Subcutaneous abdominal adipose tissue (tissue), 5 donors: ENCODE results near the gene PISD.

Experiments used
- H3K27ac ChIP-seq: one replicate; pipeline ENCODE4 v1.7.0; 2013; ENCODE audit warnings: low read depth, mild to moderate bottlenecking, inconsistent platforms, low read length, moderate library complexity
- H3K27me3 ChIP-seq, 5 donors: one replicate each; pipeline ENCODE4 v1.7.0; 2013; ENCODE audit warnings: low read length in 5 of 5, inconsistent platforms in 1 of 5; ENCODE audit not compliant: control insufficient read depth in 5 of 5, insufficient read depth in 4 of 5
- H3K36me3 ChIP-seq, 5 donors: one replicate each; pipeline ENCODE4 v1.7.0; 2013; ENCODE audit warnings: low read length in 5 of 5; ENCODE audit not compliant: control insufficient read depth in 5 of 5, insufficient read depth in 5 of 5
- H3K4me1 ChIP-seq, 5 donors: one replicate each; pipeline ENCODE4 v1.7.0; 2013; ENCODE audit warnings: low read length in 5 of 5, mild to moderate bottlenecking in 3 of 5, moderate library complexity in 1 of 5; ENCODE audit not compliant: control insufficient read depth in 5 of 5, insufficient read depth in 5 of 5
- H3K4me3 ChIP-seq, 5 donors: one replicate each; pipeline ENCODE4 v1.7.0; 2013; ENCODE audit warnings: low read length in 5 of 5, low read depth in 1 of 5
- H3K9ac ChIP-seq, 5 donors: one replicate each; pipeline ENCODE4 v1.7.0; 2013; ENCODE audit warnings: low read length in 5 of 5, mild to moderate bottlenecking in 4 of 5, moderate library complexity in 3 of 5
- H3K9me3 ChIP-seq, 5 donors: one replicate each; pipeline ENCODE4 v1.7.0; 2013; ENCODE audit warnings: low read length in 5 of 5; ENCODE audit not compliant: control insufficient read depth in 5 of 5
- donor health status: healthy.
- donor health status: healthy.
- donor health status: healthy.
- donor health status: healthy.
- donor health status: healthy.

The PISD gene

GRCh38 chr22:31653944-31654343, 8.1 kb downstream of the PISD start:
- Histone ChIP-seq H3K36me3 (peaks cover 0 to 11% (median 2%) of the 10 kb centered on the region in 5 donors), H3K4me3 (no peak overlapping the region), H3K9ac (no peak overlapping the region), H3K4me1 (peaks cover 0 to 16% (median 11%) of the 10 kb centered on the region in 5 donors), H3K9me3 (no peaks in the 10 kb centered on the region), H3K27ac (no peak overlapping the region), H3K27me3 (no peaks in the 10 kb centered on the region)

DNA sequence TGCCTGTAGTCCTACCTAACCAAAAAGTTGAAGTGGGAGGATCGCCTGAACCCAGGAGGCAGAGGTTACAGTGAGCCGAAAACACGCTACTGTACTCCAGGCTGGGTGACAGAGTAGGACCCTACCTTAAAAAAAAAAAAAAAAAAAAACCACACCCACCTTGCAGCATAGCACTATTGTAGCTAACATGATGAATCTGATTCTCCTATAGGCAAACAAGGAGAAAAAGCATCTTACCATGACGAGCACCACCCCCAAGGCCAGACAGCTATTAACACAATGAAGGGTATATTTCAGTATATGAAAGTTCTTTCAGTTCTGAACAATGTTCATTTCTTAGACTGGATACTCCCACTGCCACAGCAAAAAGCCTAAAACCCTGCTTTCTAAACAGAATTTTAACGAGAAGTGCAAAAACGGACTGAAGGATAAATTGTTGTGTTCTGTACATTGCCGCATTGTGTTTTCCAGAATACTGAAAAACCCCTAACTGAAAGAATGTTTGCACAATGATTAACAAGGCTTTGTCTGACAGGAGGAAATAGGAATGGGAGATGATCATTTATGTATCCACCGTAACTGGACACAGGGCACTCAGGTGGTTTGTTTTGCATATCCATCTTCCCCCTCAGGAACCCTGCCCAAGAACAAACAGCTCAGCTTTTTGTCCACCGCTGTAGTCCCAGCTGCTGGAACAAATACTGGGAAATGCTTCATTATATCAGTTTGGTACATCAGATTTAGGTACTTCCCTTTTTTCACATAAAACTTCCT, 8.9 kb downstream of the PISD start:
- Histone ChIP-seq H3K27ac (no peak overlapping the region), H3K36me3 (peaks cover 0 to 16% (median 2%) of the 10 kb centered on the region in 5 donors), H3K4me1 (peaks cover 0 to 22% (median 13%) of the 10 kb centered on the region in 5 donors), H3K9ac (no peak overlapping the region), H3K9me3 (no peaks in the 10 kb centered on the region), H3K4me3 (no peak overlapping the region), H3K27me3 (no peaks in the 10 kb centered on the region)

- no peak overlapping the region for H3K27ac ChIP-seq
- peaks cover 6 to 24% (median 10%) of the 10 kb centered on the region in 5 donors for H3K36me3 ChIP-seq
- no peaks in the 10 kb centered on the region for H3K9me3 ChIP-seq
- H3K4me3 ChIP-seq = no peak overlapping the region
- H3K27me3 ChIP-seq = no peaks in the 10 kb centered on the region
- H3K4me1 ChIP-seq = peaks cover 0 to 33% (median 23%) of the 10 kb centered on the region in 5 donors
- no peak overlapping the region for H3K9ac ChIP-seq
These were observed 9.9 kb downstream of the PISD start for GRCh38 chr22:31652088-31652487.

- Histone ChIP-seq H3K9me3 (no peaks in the 10 kb centered on the region), H3K4me1 (peaks cover 0 to 37% (median 25%) of the 10 kb centered on the region in 5 donors), H3K27ac (peak overlapping the region; percentile 49), H3K36me3 (peaks cover 6 to 28% (median 13%) of the 10 kb centered on the region in 5 donors), H3K9ac (no peak overlapping the region), H3K4me3 (no peak overlapping the region), H3K27me3 (no peaks in the 10 kb centered on the region)
These were observed 10.4 kb downstream of the PISD start for GRCh38 chr22:31651664-31652063.

DNA sequence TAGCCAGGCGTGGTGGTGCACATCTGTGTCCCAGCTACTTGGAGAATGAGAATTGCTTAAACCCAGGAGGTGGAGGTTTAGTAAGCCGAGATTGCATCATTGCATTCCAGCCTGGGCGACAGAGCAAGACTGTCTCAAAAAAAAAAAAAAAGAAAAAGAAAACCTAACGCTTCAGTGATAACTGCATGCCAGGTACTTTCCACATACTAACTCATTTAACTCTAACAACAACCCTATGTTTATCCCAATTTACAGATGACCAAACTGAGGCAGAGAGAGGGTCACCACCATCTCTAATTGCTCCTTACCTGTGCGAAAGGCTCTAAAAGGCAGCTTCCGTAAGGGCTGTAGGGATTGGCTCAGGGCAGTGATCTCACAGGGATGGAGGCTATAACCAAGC, 11.6 kb downstream of the PISD start:
- Histone ChIP-seq H3K9me3 (no peaks in the 10 kb centered on the region), H3K9ac (peak overlapping the region in 2 of 5 donors; percentile 25 to 64), H3K27ac (peak overlapping the region; percentile 53), H3K4me3 (no peak overlapping the region), H3K36me3 (peaks cover 6 to 28% (median 13%) of the 10 kb centered on the region in 5 donors), H3K27me3 (no peaks in the 10 kb centered on the region), H3K4me1 (peaks cover 0 to 43% (median 27%) of the 10 kb centered on the region in 5 donors)

GRCh38 chr22:31647523-31648320, 14.3 kb downstream of the PISD start:
- Histone ChIP-seq H3K27me3 (no peaks in the 10 kb centered on the region), H3K9ac (peak overlapping the region in 2 of 5 donors; percentile 20 to 22), H3K9me3 (no peaks in the 10 kb centered on the region), H3K36me3 (peaks cover 6 to 30% (median 13%) of the 10 kb centered on the region in 5 donors), H3K4me3 (no peak overlapping the region), H3K27ac (peak overlapping the region; percentile 86), H3K4me1 (peaks cover 0 to 45% (median 31%) of the 10 kb centered on the region in 5 donors)

GRCh38 chr22:31647066-31647465, 14.9 kb downstream of the PISD start:
- Histone ChIP-seq H3K36me3 (peaks cover 6 to 30% (median 13%) of the 10 kb centered on the region in 5 donors), H3K27ac (peak overlapping the region; percentile 86), H3K4me3 (no peak overlapping the region), H3K4me1 (peaks cover 0 to 45% (median 31%) of the 10 kb centered on the region in 5 donors), H3K9ac (peak overlapping the region in 2 of 5 donors; percentile 16 to 48), H3K27me3 (no peaks in the 10 kb centered on the region), H3K9me3 (no peaks in the 10 kb centered on the region)

DNA sequence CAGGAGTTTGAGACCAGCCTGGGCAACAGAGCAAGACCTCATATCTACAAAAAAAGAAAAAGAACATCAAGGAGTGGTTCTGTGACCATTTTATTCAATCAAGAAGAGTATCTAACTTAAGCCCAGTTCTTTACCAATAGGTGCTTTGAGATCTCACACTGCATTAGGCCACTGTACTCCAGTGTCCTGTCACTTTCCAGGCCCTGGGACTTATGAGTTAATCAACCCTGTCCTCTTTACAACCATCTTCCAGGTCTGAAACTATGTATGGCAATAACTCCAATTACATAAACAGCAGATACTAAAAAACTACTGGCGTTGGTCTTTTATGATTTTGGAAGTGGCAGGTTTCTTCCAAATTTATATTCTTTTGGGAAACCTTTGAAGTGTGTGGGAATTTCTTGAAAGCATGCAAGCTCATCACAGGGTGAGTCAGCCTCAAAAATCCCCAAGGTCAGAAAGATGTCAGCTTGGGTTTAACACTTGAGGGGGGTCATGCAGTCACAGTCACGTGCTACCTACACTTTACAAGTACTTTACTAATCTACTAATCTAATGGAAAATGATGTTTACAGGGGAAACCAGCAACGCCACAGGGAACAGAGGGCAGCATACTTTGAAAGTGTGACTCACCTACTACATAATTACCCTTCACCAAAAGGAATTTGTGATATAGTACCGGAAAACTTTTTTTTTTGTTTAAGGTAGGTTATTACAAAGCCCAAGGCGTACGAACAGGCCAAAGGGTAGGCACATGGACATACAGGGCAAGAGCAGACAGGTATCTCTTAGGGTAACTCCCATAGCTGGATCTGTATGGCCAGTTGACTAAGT, 15.6 kb downstream of the PISD start:
- Histone ChIP-seq H3K27ac (peak overlapping the region; percentile 86), H3K9ac (peak overlapping the region in 1 of 5 donors; percentile 52), H3K27me3 (no peaks in the 10 kb centered on the region), H3K9me3 (no peaks in the 10 kb centered on the region), H3K4me3 (no peak overlapping the region), H3K4me1 (peaks cover 0 to 45% (median 31%) of the 10 kb centered on the region in 5 donors), H3K36me3 (peaks cover 6 to 30% (median 15%) of the 10 kb centered on the region in 5 donors)

GRCh38 chr22:31639436-31640039, 22.5 kb downstream of the PISD start:
- H3K36me3 ChIP-seq = peaks cover 0 to 3% (median 0%) of the 10 kb centered on the region in 5 donors
- H3K27ac ChIP-seq = no peak overlapping the region
- H3K4me1 ChIP-seq = peaks cover 2 to 35% (median 26%) of the 10 kb centered on the region in 5 donors

More at GRCh38 chr22:31639436-31640039, 22.5 kb downstream of the PISD start:
- H3K27me3 ChIP-seq = no peaks in the 10 kb centered on the region
- H3K4me3 ChIP-seq = no peak overlapping the region
- H3K9ac ChIP-seq = no peak overlapping the region
- H3K9me3 ChIP-seq = no peaks in the 10 kb centered on the region
